ENCODE data around the gene PLPPR5. TPM values are rescaled to one million over a fixed set of nuclear protein-coding genes. Genes with fewer than 3 reads are reported as not detected.

Gene PLPPR5
- total RNA-seq, 1 donor from 2014 or later: 2.0 TPM

DNA sequence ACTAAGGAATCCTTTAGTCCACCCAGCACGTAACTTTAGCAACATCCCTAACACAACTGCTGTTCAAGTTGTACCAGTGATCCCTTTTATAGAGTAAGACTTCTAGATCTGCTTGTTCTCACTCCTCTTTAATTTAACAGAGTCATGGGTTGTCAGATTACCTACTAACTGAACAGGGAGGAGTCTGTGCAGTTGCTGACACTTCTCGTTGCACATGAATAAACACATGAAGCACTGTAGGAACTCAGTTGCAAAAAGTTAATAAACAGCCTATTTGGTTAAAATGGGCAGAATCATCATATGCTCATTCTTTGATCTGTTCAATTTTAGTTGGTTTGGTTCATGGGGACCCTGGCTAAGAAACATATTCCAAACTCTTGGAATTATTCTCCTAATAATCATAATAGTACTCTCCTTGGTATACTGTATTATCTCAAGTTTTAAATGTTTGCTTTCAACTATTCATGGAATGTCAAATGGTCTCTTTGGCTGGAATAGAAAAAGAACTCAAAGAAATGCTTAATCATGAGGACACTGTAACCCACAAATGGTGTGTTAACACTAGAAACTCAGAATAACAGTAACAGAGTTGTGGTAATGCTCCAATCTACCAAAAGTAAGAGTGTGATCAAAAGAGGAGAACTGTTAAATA is 15.6 kb downstream of the PLPPR5 start:
- no peak for DNase-seq
- no peak overlapping the region for H3K4me3 Mint-ChIP-seq (ENCODE audit: unreplicated experiment)
- no peaks in the 10 kb centered on the region for H3K27me3 Mint-ChIP-seq (ENCODE audit: unreplicated experiment)
- no peaks in the 10 kb centered on the region for H3K9me3 Mint-ChIP-seq (ENCODE audit: unreplicated experiment)
- TF ChIP-seq, protein P1, sequence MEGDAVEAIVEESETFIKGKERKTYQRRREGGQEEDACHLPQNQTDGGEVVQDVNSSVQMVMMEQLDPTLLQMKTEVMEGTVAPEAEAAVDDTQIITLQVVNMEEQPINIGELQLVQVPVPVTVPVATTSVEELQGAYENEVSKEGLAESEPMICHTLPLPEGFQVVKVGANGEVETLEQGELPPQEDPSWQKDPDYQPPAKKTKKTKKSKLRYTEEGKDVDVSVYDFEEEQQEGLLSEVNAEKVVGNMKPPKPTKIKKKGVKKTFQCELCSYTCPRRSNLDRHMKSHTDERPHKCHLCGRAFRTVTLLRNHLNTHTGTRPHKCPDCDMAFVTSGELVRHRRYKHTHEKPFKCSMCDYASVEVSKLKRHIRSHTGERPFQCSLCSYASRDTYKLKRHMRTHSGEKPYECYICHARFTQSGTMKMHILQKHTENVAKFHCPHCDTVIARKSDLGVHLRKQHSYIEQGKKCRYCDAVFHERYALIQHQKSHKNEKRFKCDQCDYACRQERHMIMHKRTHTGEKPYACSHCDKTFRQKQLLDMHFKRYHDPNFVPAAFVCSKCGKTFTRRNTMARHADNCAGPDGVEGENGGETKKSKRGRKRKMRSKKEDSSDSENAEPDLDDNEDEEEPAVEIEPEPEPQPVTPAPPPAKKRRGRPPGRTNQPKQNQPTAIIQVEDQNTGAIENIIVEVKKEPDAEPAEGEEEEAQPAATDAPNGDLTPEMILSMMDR (IDR thresholded peaks at IDR 0.05; ENCODE audit: partially characterized antibody, unreplicated experiment): no peak
- H3K36me3 Mint-ChIP-seq (ENCODE audit: unreplicated experiment): no peaks in the 10 kb centered on the region
- no peak overlapping the region for H3K27ac Mint-ChIP-seq (ENCODE audit: unreplicated experiment)
- H3K4me1 Mint-ChIP-seq (ENCODE audit: low read depth, unreplicated experiment): no peaks in the 10 kb centered on the region

DNA sequence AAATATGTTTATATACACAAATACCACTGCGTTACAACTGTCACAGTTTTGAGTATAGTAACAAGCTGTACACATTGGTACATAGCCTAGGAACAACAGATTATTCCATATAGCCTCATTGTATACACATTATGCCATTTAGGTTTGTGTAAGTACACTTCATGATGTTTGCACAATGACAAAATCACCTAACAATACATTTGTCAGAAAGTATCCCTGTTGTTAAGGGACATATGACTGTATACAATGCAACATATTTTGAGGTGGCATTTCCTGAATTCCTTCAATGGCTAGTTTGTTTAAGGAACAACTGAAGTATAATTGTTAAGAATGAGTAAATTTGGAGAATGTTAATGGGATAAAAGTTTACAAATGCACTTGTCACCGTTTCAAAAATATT is 19.0 kb downstream of the PLPPR5 start:
- no peaks in the 10 kb centered on the region for H3K9me3 Mint-ChIP-seq (ENCODE audit: unreplicated experiment)
- H3K27me3 Mint-ChIP-seq (ENCODE audit: unreplicated experiment): peaks cover 2% of the 10 kb centered on the region
- TF ChIP-seq, protein P1 (IDR thresholded peaks at IDR 0.05; ENCODE audit: partially characterized antibody, unreplicated experiment): no peak
- H3K4me3 Mint-ChIP-seq (ENCODE audit: unreplicated experiment): no peak overlapping the region
- no peaks in the 10 kb centered on the region for H3K4me1 Mint-ChIP-seq (ENCODE audit: low read depth, unreplicated experiment)
- no peaks in the 10 kb centered on the region for H3K36me3 Mint-ChIP-seq (ENCODE audit: unreplicated experiment)
- H3K27ac Mint-ChIP-seq (ENCODE audit: unreplicated experiment): no peak overlapping the region
- DNase-seq: no peak

DNA sequence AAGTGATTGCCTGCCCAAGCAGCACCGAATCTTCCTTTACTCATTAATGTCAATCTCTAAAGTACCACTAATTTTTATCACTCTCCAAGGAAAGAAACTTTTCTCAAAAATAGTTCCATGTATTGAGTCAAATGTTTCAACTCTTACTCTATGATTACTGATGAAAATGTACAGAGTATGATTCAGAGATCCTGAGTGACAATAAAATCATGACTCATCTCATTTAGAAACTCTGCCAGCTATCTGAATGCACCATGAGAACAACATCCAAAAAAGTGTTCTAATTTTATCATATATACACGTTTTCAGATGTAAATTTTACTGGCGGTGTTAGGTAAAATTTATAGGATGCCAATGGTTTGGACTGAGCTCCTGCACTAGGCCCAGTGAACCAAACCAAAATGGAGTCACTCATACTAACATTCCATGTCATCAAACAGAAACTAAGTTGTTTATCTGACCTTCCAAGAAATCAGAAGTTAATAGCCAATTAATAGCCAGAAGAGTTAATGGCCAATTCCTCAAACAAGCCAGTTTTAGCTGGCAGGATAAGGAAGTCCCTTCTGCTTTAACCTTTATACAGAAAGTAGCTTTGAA is 22.6 kb downstream of the PLPPR5 start:
- Mint-ChIP-seq H3K27ac (ENCODE audit: unreplicated experiment) (no peak overlapping the region), H3K4me1 (ENCODE audit: low read depth, unreplicated experiment) (peaks cover 4% of the 10 kb centered on the region), H3K27me3 (ENCODE audit: unreplicated experiment) (peaks cover 2% of the 10 kb centered on the region), H3K9me3 (ENCODE audit: unreplicated experiment) (no peaks in the 10 kb centered on the region), H3K36me3 (ENCODE audit: unreplicated experiment) (no peaks in the 10 kb centered on the region), H3K4me3 (ENCODE audit: unreplicated experiment) (no peak overlapping the region)
- no peak for DNase-seq
- TF ChIP-seq, protein P1 (IDR thresholded peaks at IDR 0.05; ENCODE audit: partially characterized antibody, unreplicated experiment): no peak

DNA sequence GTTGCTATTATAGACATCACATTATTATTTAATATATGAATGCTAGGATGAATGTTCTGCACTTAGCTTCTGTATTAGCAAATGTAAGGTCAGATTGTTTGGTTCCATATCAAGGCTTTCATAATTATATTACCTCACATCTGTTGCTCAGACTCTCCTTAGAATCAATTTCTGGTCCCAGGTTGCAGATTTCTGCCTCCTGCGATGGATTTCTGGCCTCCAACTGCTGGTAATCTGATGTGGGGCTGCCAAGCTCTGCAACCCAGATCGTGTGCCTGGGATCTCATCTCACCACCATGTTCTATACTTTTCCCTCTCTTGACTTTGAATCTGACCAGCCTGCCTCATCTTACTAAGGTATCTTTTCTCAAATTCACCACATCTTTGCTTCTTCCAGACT is 25.2 kb downstream of the PLPPR5 start:
- Mint-ChIP-seq H3K36me3 (ENCODE audit: unreplicated experiment) (no peaks in the 10 kb centered on the region), H3K9me3 (ENCODE audit: unreplicated experiment) (no peaks in the 10 kb centered on the region), H3K27ac (ENCODE audit: unreplicated experiment) (no peak overlapping the region), H3K27me3 (ENCODE audit: unreplicated experiment) (peaks cover 2% of the 10 kb centered on the region), H3K4me1 (ENCODE audit: low read depth, unreplicated experiment) (peaks cover 10% of the 10 kb centered on the region), H3K4me3 (ENCODE audit: unreplicated experiment) (no peak overlapping the region)
- DNase-seq: no peak
- TF ChIP-seq, protein P1 (IDR thresholded peaks at IDR 0.05; ENCODE audit: partially characterized antibody, unreplicated experiment): no peak

DNA sequence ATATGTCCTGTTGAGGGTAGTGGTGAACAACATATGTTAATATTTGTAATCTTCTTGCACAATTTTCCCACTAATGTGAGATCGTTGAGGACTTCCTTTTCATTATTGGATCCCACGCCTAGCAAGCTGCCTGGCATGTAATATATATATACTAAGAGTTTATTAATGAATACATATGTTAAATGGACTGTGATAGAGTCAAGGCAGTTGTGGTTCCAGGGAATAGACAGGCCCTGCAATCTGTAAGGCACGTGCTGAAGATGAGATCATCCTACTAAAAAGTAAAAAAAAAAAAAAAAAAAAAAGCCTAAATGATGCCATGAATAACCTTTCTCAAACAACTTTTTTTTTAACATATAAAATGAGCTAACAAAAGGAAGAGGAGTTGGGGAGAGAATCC is 28.9 kb downstream of the PLPPR5 start:
- Mint-ChIP-seq H3K27me3 (ENCODE audit: unreplicated experiment) (no peaks in the 10 kb centered on the region), H3K36me3 (ENCODE audit: unreplicated experiment) (no peaks in the 10 kb centered on the region), H3K4me3 (ENCODE audit: unreplicated experiment) (no peak overlapping the region), H3K4me1 (ENCODE audit: low read depth, unreplicated experiment) (peaks cover 15% of the 10 kb centered on the region), H3K9me3 (ENCODE audit: unreplicated experiment) (no peaks in the 10 kb centered on the region), H3K27ac (ENCODE audit: unreplicated experiment) (no peak overlapping the region)
- DNase-seq: no peak
- TF ChIP-seq, protein P1 (IDR thresholded peaks at IDR 0.05; ENCODE audit: partially characterized antibody, unreplicated experiment): no peak
